Endodermal cell (in vitro differentiated cells): ENCODE results near the gene CHML. TPM values are rescaled to one million over a fixed set of nuclear protein-coding genes. Genes with fewer than 3 reads are reported as not detected.
"Not testable (repeated sequence)": the region's sequence is repeated elsewhere in the genome, so short reads cannot be mapped to it uniquely, and the experiment has no call there.

Experiments used
- DNase-seq: peaks from one replicate; pipeline ENCODE4 v3.0.0-alpha.2; 2017
- H3K27ac ChIP-seq: 2 replicates; pipeline ENCODE4 v1.5.1; 2013; ENCODE audit warnings: mild to moderate bottlenecking, low read depth, low read length, moderate library complexity
- H3K27me3 ChIP-seq: 2 replicates; pipeline ENCODE4 v1.6.1; 2013; ENCODE audit warnings: mild to moderate bottlenecking, low read length, moderate library complexity; ENCODE audit not compliant: insufficient read depth, control insufficient read depth, poor library complexity, severe bottlenecking
- H3K36me3 ChIP-seq: 2 replicates; pipeline ENCODE4 v1.7.0; 2013; ENCODE audit warnings: mild to moderate bottlenecking, low read length, moderate library complexity; ENCODE audit not compliant: control insufficient read depth, insufficient read depth
- H3K4me1 ChIP-seq: one replicate; pipeline ENCODE4 v1.7.0; 2013; ENCODE audit warnings: low read length; ENCODE audit not compliant: control insufficient read depth, insufficient read depth
- H3K4me3 ChIP-seq: 2 replicates; pipeline ENCODE4 v1.5.1; 2013; ENCODE audit warnings: mild to moderate bottlenecking, low read length, moderate library complexity
- H3K9ac ChIP-seq: 2 replicates; pipeline ENCODE4 v1.6.1; 2013; ENCODE audit warnings: mild to moderate bottlenecking, low read length, moderate library complexity; ENCODE audit not compliant: poor library complexity, severe bottlenecking; ENCODE audit errors: extremely low read depth
- H3K9me3 ChIP-seq: 2 replicates; pipeline ENCODE4 v1.6.1; 2013; ENCODE audit warnings: mild to moderate bottlenecking, low read length, moderate library complexity; ENCODE audit not compliant: control insufficient read depth
- H3K27ac Mint-ChIP-seq: 2 replicates; pipeline ENCODE4 v1.8.0; 2020; ENCODE audit warnings: mixed read lengths
- H3K27me3 Mint-ChIP-seq: 2 replicates; pipeline ENCODE4 v1.8.0; 2021; ENCODE audit warnings: mild to moderate bottlenecking, mixed read lengths; ENCODE audit not compliant: insufficient read depth
- H3K36me3 Mint-ChIP-seq: 2 replicates; pipeline ENCODE4 v1.8.0; 2020; ENCODE audit warnings: low read depth, mixed read lengths
- H3K4me1 Mint-ChIP-seq: 2 replicates; pipeline ENCODE4 v1.8.0; 2020; ENCODE audit warnings: mixed read lengths
- H3K4me3 Mint-ChIP-seq: 2 replicates; pipeline ENCODE4 v1.8.0; 2020; ENCODE audit warnings: mild to moderate bottlenecking, moderate library complexity, mixed read lengths
- H3K9me3 Mint-ChIP-seq: 2 replicates; pipeline ENCODE4 v1.8.0; 2020; ENCODE audit warnings: mild to moderate bottlenecking, mixed read lengths
- WGBS, 2 experiments: methylation state at CpG; one replicate each; pipeline versions ENCODE4 v1.1.5 to v1.1.7; 2013; ENCODE audit warnings: missing lambda C conversion rate in 2 of 2, mixed read lengths in 1 of 2; ENCODE audit not compliant: insufficient coverage in 1 of 2, insufficient read length in 1 of 2; 5-methylcytosine and 5-hydroxymethylcytosine counted together
- total RNA-seq, 2 donors: library from RNA; stranded (reverse); fragmentation: NEBNext Ultra II Directional in 1 of 2; extraction: Animal tissue kit (Norgen Biotek cat#: 25700) in 1 of 2; gene quantifications; 2 replicates in 1 of 2; 3 replicates in 1 of 2; pipeline ENCODE4 v1.2.1, GENCODE V29; 2021
- TF ChIP-seq, protein P1 (sequence below): fragments of 200-600 bp; sonication (generic); conservative IDR thresholded peaks from 2 replicates; pipeline ENCODE4 v1.5.0; 2021; ENCODE audit warnings: antibody characterized with exemption, mild to moderate bottlenecking

The CHML gene
- total RNA-seq, 2 donors from 2014 or later: 16.4 to 28.5 TPM

DNA sequence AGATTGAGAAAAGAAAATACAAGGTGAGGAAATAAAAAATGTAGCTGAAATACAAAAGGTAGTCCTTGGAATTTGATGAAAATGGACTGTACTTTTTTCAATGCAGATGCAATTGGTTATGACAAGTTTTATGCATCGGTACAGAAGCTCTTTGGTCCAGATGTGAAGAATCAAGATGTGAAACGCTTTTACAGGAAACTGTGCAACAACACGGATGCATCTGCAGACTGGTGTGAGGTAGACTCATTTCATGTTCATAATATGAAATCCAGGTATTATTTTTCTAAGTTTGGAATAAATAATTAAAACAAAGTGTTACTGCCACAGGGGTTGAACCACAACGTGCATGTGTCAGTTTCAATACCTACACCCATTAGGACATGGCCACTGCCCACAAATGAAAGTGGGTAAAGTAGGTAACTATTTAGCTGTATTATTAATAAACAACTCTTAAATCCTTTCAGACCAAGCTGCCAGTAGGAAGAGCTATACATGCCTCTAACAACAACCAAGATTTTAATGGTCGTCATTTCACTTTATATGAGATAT lies 20.3 kb upstream of the CHML start:
- no peaks in the 10 kb centered on the region for H3K9me3 ChIP-seq
- Mint-ChIP-seq H3K36me3 (no peaks in the 10 kb centered on the region), H3K4me1 (no peaks in the 10 kb centered on the region), H3K4me3 (no peak overlapping the region), H3K27ac (no peak overlapping the region), H3K9me3 (no peaks in the 10 kb centered on the region), H3K27me3 (peaks cover 34% of the 10 kb centered on the region)
- no peaks in the 10 kb centered on the region for H3K4me1 ChIP-seq
- no peak for DNase-seq
- peaks cover 72% of the 10 kb centered on the region for H3K27me3 ChIP-seq
- no peak overlapping the region for H3K9ac ChIP-seq
- H3K27ac ChIP-seq: no peak overlapping the region
- TF ChIP-seq, protein P1, sequence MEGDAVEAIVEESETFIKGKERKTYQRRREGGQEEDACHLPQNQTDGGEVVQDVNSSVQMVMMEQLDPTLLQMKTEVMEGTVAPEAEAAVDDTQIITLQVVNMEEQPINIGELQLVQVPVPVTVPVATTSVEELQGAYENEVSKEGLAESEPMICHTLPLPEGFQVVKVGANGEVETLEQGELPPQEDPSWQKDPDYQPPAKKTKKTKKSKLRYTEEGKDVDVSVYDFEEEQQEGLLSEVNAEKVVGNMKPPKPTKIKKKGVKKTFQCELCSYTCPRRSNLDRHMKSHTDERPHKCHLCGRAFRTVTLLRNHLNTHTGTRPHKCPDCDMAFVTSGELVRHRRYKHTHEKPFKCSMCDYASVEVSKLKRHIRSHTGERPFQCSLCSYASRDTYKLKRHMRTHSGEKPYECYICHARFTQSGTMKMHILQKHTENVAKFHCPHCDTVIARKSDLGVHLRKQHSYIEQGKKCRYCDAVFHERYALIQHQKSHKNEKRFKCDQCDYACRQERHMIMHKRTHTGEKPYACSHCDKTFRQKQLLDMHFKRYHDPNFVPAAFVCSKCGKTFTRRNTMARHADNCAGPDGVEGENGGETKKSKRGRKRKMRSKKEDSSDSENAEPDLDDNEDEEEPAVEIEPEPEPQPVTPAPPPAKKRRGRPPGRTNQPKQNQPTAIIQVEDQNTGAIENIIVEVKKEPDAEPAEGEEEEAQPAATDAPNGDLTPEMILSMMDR: no peak
- no peak overlapping the region for H3K4me3 ChIP-seq
- no peaks in the 10 kb centered on the region for H3K36me3 ChIP-seq
- WGBS, 2 experiments: 90 to 100% methylated on average over 3 to 5 of the region's 5 CpGs

- H3K36me3 Mint-ChIP-seq, H3K4me1 ChIP-seq, H3K27ac ChIP-seq, H3K9ac ChIP-seq, H3K36me3 ChIP-seq, H3K9me3 Mint-ChIP-seq, H3K4me3 ChIP-seq, H3K4me1 Mint-ChIP-seq, H3K4me3 Mint-ChIP-seq, H3K9me3 ChIP-seq, H3K27ac Mint-ChIP-seq, DNase-seq: not testable (repeated sequence)
- peaks cover 27% of the 10 kb centered on the region for H3K27me3 Mint-ChIP-seq
- peaks cover 65% of the 10 kb centered on the region for H3K27me3 ChIP-seq
- WGBS, 2 experiments: 100% methylated on average over 2 of the region's 2 CpGs; no CpG with 5 or more reads in 1 of the 2 experiments
Measured at GRCh38 chr1:241659016-241659415, 18.8 kb upstream of the CHML start.

- Mint-ChIP-seq H3K27me3 (peaks cover 25% of the 10 kb centered on the region), H3K4me1 (no peaks in the 10 kb centered on the region), H3K36me3 (no peaks in the 10 kb centered on the region), H3K4me3 (no peak overlapping the region), H3K9me3 (no peaks in the 10 kb centered on the region), H3K27ac (no peak overlapping the region)
- Histone ChIP-seq H3K4me3 (no peak overlapping the region), H3K27me3 (peaks cover 59% of the 10 kb centered on the region), H3K9me3 (no peaks in the 10 kb centered on the region), H3K4me1 (no peaks in the 10 kb centered on the region), H3K36me3 (no peaks in the 10 kb centered on the region), H3K27ac (no peak overlapping the region), H3K9ac (no peak overlapping the region)
- WGBS, 2 experiments: 89 to 94% methylated on average over 2 to 3 of the region's 3 CpGs
- TF ChIP-seq, protein P1: no peak
- DNase-seq: no peak
Measured at GRCh38 chr1:241658081-241658793, 18.1 kb upstream of the CHML start.
